Chondrocyte (in vitro differentiated cells): ENCODE data around the gene S100A16. TPM values are rescaled to one million over a fixed set of nuclear protein-coding genes. Genes with fewer than 3 reads are reported as not detected.

Source experiments
- DNase-seq: peaks from one replicate; pipeline ENCODE4 v3.0.0; 2021; ENCODE audit warnings: mixed read lengths, low spot score
- H3K27ac Mint-ChIP-seq: one replicate; pipeline ENCODE4 v1.8.0; 2021; ENCODE audit warnings: mild to moderate bottlenecking, moderate library complexity, mixed read lengths; ENCODE audit not compliant: unreplicated experiment
- H3K27me3 Mint-ChIP-seq: 2 replicates; pipeline ENCODE4 v1.8.0; 2021; ENCODE audit warnings: low read depth, mixed read lengths
- H3K36me3 Mint-ChIP-seq: 2 replicates; pipeline ENCODE4 v1.8.0; 2021; ENCODE audit warnings: low read depth, mixed read lengths
- H3K4me1 Mint-ChIP-seq: 2 replicates; pipeline ENCODE4 v1.8.0; 2021; ENCODE audit warnings: low read depth, mild to moderate bottlenecking, mixed read lengths
- H3K4me3 Mint-ChIP-seq: one replicate; pipeline ENCODE4 v1.8.0; 2021; ENCODE audit warnings: mild to moderate bottlenecking, moderate library complexity, mixed read lengths; ENCODE audit not compliant: unreplicated experiment
- H3K9me3 Mint-ChIP-seq: 2 replicates; pipeline ENCODE4 v1.8.0; 2021; ENCODE audit warnings: low read depth, mixed read lengths
- long read RNA-seq: library from polyadenylated mRNA; stranded (forward); transcript quantifications from one replicate; pipeline ENCODE4 v2.0.0, GENCODE V29; 2021
- total RNA-seq: library from RNA; stranded (reverse); gene quantifications from 3 replicates; pipeline ENCODE4 v1.2.1, GENCODE V29; 2021
- TF ChIP-seq, protein P1 (sequence below): fragments of 200-600 bp; sonication (generic); IDR thresholded peaks from 2 replicates; pipeline ENCODE4 v1.5.0; 2021; ENCODE audit warnings: antibody characterized with exemption, mild to moderate bottlenecking, moderate library complexity

Gene S100A16, protein sequence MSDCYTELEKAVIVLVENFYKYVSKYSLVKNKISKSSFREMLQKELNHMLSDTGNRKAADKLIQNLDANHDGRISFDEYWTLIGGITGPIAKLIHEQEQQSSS
- total RNA-seq = 111 to 122 TPM (median 115 TPM) in 3 replicates
- long read RNA-seq, transcript S100A16-204 (3 exons, 1,118 nt) = major isoform, 140 of 184 reads
- long read RNA-seq, transcript S100A16-203 (3 exons, 956 nt) = minor isoform, 32 of 184 reads
- long read RNA-seq, partial matches to known transcripts = 7 of 184 reads
- long read RNA-seq, other reads (novel, unspliced or antisense) = 4 of 184 reads

GRCh38 chr1:153612755-153613331 lies at the start of gene S100A16:
Gene S100A16 (minus strand): TSS chr1:153613137. CDS start chr1:153608151, 4,986 bp downstream.
- H3K27ac Mint-ChIP-seq = peak within 1 kb of the TSS; percentile 77
- peaks cover 53% of the 10 kb centered on the region for H3K4me1 Mint-ChIP-seq
- H3K4me3 Mint-ChIP-seq = peak within 1 kb of the TSS; percentile 90
- no peaks in the 10 kb centered on the region for H3K36me3 Mint-ChIP-seq
- H3K27me3 Mint-ChIP-seq = no peaks in the 10 kb centered on the region
- no peak for DNase-seq
- TF ChIP-seq, protein P1, sequence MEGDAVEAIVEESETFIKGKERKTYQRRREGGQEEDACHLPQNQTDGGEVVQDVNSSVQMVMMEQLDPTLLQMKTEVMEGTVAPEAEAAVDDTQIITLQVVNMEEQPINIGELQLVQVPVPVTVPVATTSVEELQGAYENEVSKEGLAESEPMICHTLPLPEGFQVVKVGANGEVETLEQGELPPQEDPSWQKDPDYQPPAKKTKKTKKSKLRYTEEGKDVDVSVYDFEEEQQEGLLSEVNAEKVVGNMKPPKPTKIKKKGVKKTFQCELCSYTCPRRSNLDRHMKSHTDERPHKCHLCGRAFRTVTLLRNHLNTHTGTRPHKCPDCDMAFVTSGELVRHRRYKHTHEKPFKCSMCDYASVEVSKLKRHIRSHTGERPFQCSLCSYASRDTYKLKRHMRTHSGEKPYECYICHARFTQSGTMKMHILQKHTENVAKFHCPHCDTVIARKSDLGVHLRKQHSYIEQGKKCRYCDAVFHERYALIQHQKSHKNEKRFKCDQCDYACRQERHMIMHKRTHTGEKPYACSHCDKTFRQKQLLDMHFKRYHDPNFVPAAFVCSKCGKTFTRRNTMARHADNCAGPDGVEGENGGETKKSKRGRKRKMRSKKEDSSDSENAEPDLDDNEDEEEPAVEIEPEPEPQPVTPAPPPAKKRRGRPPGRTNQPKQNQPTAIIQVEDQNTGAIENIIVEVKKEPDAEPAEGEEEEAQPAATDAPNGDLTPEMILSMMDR = no peak
- H3K9me3 Mint-ChIP-seq = no peaks in the 10 kb centered on the region

DNA sequence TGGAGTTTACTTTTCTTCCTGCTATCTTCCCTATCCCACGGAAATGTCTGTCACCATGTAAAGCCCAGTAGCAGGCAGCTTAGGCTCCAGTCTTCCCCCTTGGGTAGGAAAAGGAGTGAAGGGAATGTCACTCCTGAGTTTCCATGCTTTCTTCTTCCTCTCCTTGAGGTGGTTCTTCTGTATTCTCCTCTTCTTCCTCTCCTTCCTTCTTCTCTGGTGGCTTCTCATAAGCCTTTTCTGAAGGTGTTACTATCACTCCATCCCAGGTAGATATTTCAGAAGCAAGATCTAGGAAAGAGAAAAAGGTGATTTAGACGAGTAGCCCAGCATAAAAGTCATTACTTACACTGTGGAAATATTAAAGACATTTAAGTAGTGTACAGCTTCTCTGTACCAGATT lies 49.3 kb upstream of the S100A16 start:
- Mint-ChIP-seq H3K4me3 (no peak overlapping the region), H3K27ac (peak overlapping the region; percentile 49), H3K4me1 (peaks cover 12% of the 10 kb centered on the region), H3K27me3 (no peaks in the 10 kb centered on the region), H3K36me3 (peaks cover 25% of the 10 kb centered on the region), H3K9me3 (no peaks in the 10 kb centered on the region)
- TF ChIP-seq, protein P1 = no peak
- no peak for DNase-seq

GRCh38 chr1:153661111-153661708 lies 48.3 kb upstream of the S100A16 start:
- Mint-ChIP-seq H3K4me3 (no peak overlapping the region), H3K4me1 (peaks cover 12% of the 10 kb centered on the region), H3K36me3 (peaks cover 22% of the 10 kb centered on the region), H3K9me3 (no peaks in the 10 kb centered on the region), H3K27ac (peak overlapping the region; percentile 51), H3K27me3 (no peaks in the 10 kb centered on the region)
- DNase-seq = peak; percentile 22
- TF ChIP-seq, protein P1 = no peak

GRCh38 chr1:153659656-153660055 lies 46.7 kb upstream of the S100A16 start:
- peaks cover 13% of the 10 kb centered on the region for H3K36me3 Mint-ChIP-seq
- H3K27me3 Mint-ChIP-seq = no peaks in the 10 kb centered on the region
- peak overlapping the region; percentile 94 for H3K27ac Mint-ChIP-seq
- H3K4me1 Mint-ChIP-seq = peaks cover 12% of the 10 kb centered on the region
- H3K9me3 Mint-ChIP-seq = no peaks in the 10 kb centered on the region
- H3K4me3 Mint-ChIP-seq = peak overlapping the region; percentile 95
- DNase-seq = peak; percentile 42
- TF ChIP-seq, protein P1 = no peak

DNA sequence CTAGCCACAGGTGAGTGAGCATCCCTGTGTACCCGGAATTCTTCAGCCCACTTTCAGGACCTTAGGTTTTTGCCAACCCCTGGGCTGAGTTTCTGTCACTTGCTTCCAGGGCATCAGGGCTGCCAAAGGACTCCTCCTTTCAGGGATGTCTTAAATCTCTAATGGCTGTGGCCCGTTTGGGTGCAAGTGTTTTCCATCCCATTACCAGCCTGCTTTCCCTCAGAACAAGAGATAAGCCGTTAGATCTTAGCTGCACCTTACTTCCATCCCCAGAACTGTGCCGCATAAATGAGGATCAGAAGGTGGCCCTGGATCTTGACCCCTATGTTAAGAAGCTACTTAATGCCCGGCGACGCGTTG lies 46.2 kb upstream of the S100A16 start:
- TF ChIP-seq, protein P1 = no peak
- peak overlapping the region; percentile 95 for H3K4me3 Mint-ChIP-seq

More for the DNA sequence above, 46.2 kb upstream of the S100A16 start:
- no peaks in the 10 kb centered on the region for H3K27me3 Mint-ChIP-seq
- H3K27ac Mint-ChIP-seq = peak overlapping the region; percentile 94
- DNase-seq = peak; percentile 21
- H3K4me1 Mint-ChIP-seq = peaks cover 12% of the 10 kb centered on the region
- H3K9me3 Mint-ChIP-seq = no peaks in the 10 kb centered on the region
- peaks cover 11% of the 10 kb centered on the region for H3K36me3 Mint-ChIP-seq
